ENCODE measurements around the gene KCNIP4.

KCNIP4 gene

GRCh38 chr4:21811565-21811964 lies 137.0 kb downstream of the KCNIP4 start:
- Histone ChIP-seq H3F3A (ENCODE audit: low read depth) (no peaks in the 10 kb centered on the region), H3K79me2 (ENCODE audit: insufficient read depth, low read length) (no peaks in the 10 kb centered on the region), H3K4me1 (ENCODE audit: insufficient read depth, low read length, poor library complexity, severe bottlenecking) (no peaks in the 10 kb centered on the region), H4K20me1 (ENCODE audit: insufficient read depth, low read length, poor library complexity, severe bottlenecking) (no peaks in the 10 kb centered on the region), H2AFZ (ENCODE audit: low read length) (no peak overlapping the region), H3K36me3 (ENCODE audit: insufficient read depth, low read length) (no peaks in the 10 kb centered on the region), H3K9me3 (ENCODE audit: insufficient read depth, low read depth, low read length) (no peaks in the 10 kb centered on the region), H3K4me2 (ENCODE audit: low read depth, low read length, poor library complexity, severe bottlenecking) (no peak overlapping the region), H3K9me2 (replicated peaks; ENCODE audit: low read depth, low read length) (no peaks in the 10 kb centered on the region), H3K27me3 (ENCODE audit: insufficient read depth, low read length, poor library complexity, severe bottlenecking) (no peaks in the 10 kb centered on the region), H3K4me3 (ENCODE audit: low read length, poor library complexity, severe bottlenecking) (no peak overlapping the region), H3K9ac (ENCODE audit: low read depth, low read length, poor library complexity, severe bottlenecking) (no peak overlapping the region)
- TF ChIP-seq CTCF (conservative IDR thresholded peaks at IDR 0.05; ENCODE audit: low read length) (no peak), EZH2phosphoT487 (IDR thresholded peaks at IDR 0.05; ENCODE audit: borderline replicate concordance) (no peak)

GRCh38 chr4:21806991-21807390 lies 141.6 kb downstream of the KCNIP4 start:
- Histone ChIP-seq H3K9me3 (ENCODE audit: insufficient read depth, low read depth, low read length) (no peaks in the 10 kb centered on the region), H3K9ac (ENCODE audit: low read depth, low read length, poor library complexity, severe bottlenecking) (no peak overlapping the region), H3K4me2 (ENCODE audit: low read depth, low read length, poor library complexity, severe bottlenecking) (no peak overlapping the region), H3K4me3 (ENCODE audit: low read length, poor library complexity, severe bottlenecking) (no peak overlapping the region), H3K79me2 (ENCODE audit: insufficient read depth, low read length) (no peaks in the 10 kb centered on the region), H4K20me1 (ENCODE audit: insufficient read depth, low read length, poor library complexity, severe bottlenecking) (no peaks in the 10 kb centered on the region), H3K27me3 (ENCODE audit: insufficient read depth, low read length, poor library complexity, severe bottlenecking) (no peaks in the 10 kb centered on the region), H3K4me1 (ENCODE audit: insufficient read depth, low read length, poor library complexity, severe bottlenecking) (no peaks in the 10 kb centered on the region), H3F3A (ENCODE audit: low read depth) (no peaks in the 10 kb centered on the region), H3K36me3 (ENCODE audit: insufficient read depth, low read length) (no peaks in the 10 kb centered on the region), H3K9me2 (replicated peaks; ENCODE audit: low read depth, low read length) (no peaks in the 10 kb centered on the region), H2AFZ (ENCODE audit: low read length) (no peak overlapping the region)
- TF ChIP-seq EZH2phosphoT487 (IDR thresholded peaks at IDR 0.05; ENCODE audit: borderline replicate concordance): no peak
- TF ChIP-seq CTCF (conservative IDR thresholded peaks at IDR 0.05; ENCODE audit: low read length): no peak

- Histone ChIP-seq H3K4me2 (ENCODE audit: low read depth, low read length, poor library complexity, severe bottlenecking) (no peak overlapping the region), H2AFZ (ENCODE audit: low read length) (no peak overlapping the region)
These were observed 146.2 kb downstream of the KCNIP4 start for GRCh38 chr4:21802406-21802805.

More at GRCh38 chr4:21802406-21802805, 146.2 kb downstream of the KCNIP4 start:
- no peaks in the 10 kb centered on the region for H3K36me3 ChIP-seq (ENCODE audit: insufficient read depth, low read length)
- H3K4me1 ChIP-seq (ENCODE audit: insufficient read depth, low read length, poor library complexity, severe bottlenecking): no peaks in the 10 kb centered on the region
- no peak overlapping the region for H3K9ac ChIP-seq (ENCODE audit: low read depth, low read length, poor library complexity, severe bottlenecking)
- H3K79me2 ChIP-seq (ENCODE audit: insufficient read depth, low read length): no peaks in the 10 kb centered on the region
- no peaks in the 10 kb centered on the region for H4K20me1 ChIP-seq (ENCODE audit: insufficient read depth, low read length, poor library complexity, severe bottlenecking)
- H3F3A ChIP-seq (ENCODE audit: low read depth): no peaks in the 10 kb centered on the region
- no peaks in the 10 kb centered on the region for H3K9me3 ChIP-seq (ENCODE audit: insufficient read depth, low read depth, low read length)
- TF ChIP-seq EZH2phosphoT487 (IDR thresholded peaks at IDR 0.05; ENCODE audit: borderline replicate concordance) (no peak), CTCF (conservative IDR thresholded peaks at IDR 0.05; ENCODE audit: low read length) (no peak)
- H3K27me3 ChIP-seq (ENCODE audit: insufficient read depth, low read length, poor library complexity, severe bottlenecking): no peaks in the 10 kb centered on the region
- H3K4me3 ChIP-seq (ENCODE audit: low read length, poor library complexity, severe bottlenecking): no peak overlapping the region
- H3K9me2 ChIP-seq (replicated peaks; ENCODE audit: low read depth, low read length): no peaks in the 10 kb centered on the region
